ENCODE results near the gene ZNF469.

GRCh38 chr16:88411951-88412576, 29.3 kb downstream of the ZNF469 start:
- TF ChIP-seq ATF7-NPFF (CRISPR knock-in tag; IDR thresholded peaks at IDR 0.05; ENCODE audit: low read depth) (no peak), EP300 (IDR thresholded peaks at IDR 0.05; ENCODE audit: low read depth in 2 of 2, low read length in 2 of 2) (no peak), EP300 (CRISPR knock-in tag; IDR thresholded peaks at IDR 0.05; ENCODE audit: borderline replicate concordance) (no peak), JUNB (CRISPR knock-in tag; IDR thresholded peaks at IDR 0.05; ENCODE audit: borderline replicate concordance) (no peak), MEIS2 (CRISPR knock-in tag; IDR thresholded peaks at IDR 0.05) (no peak)
- TF ChIP-seq, protein P1, sequence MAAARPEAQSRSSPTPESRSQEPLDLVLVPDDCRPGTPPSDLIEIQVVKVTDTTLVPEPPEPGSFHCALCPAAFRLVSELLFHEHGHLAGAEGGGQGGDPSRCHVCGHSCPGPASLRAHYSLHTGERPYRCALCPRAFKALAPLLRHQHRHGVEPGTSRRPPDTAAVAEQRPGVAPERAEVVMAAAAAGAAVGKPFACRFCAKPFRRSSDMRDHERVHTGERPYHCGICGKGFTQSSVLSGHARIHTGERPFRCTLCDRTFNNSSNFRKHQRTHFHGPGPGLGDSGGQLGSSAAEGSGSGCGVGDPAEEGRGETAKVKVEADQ (CRISPR knock-in tag; IDR thresholded peaks at IDR 0.05; ENCODE audit: borderline replicate concordance), result no peak
